HG03571 (cell line): Measurements from ENCODE around the gene NANOS3.
"Not testable (repeated sequence)": the region's sequence is repeated elsewhere in the genome, so short reads cannot be mapped to it uniquely, and the experiment has no call there.

ENCODE experiments used
- ATAC-seq: cut with Tn5 transposase; IDR thresholded peaks from one replicate; pipeline ENCODE4 v1.9.1; 2021; ENCODE audit not compliant: unreplicated experiment

NANOS3 gene

DNA sequence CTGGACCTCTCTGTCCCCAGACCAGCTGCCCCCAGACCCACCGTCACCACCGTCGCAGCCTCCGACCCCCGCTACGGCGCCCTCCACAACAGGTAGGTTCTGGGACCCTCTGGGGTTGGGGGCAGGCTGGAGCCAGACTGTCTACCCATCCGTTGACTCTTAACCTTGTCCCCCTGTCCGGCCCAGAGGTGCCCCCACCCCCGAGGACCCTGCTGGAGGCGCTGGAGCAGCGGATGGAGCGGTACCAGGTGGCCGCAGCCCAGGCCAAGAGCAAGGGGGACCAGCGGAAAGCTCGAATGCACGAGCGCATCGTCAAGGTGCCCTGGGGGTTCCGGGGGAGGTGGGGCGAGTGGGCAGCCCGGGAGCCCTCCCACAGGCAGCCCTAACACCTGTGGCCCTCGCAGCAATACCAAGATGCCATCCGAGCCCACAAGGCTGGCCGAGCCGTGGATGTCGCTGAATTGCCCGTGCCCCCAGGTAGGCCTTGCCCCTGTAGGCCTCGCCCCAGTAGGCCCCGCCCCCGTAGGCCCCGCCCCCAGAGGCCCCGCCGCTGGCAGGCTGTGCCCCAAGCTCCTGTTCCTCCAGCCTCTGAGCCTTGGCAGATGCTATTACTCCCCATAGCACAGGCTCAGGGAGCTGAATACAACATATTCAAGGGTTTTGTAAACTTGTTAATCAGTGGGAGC lies 41.9 kb downstream of the NANOS3 start:
- no peak for ATAC-seq

GRCh38 chr19:13920524-13920923 lies 43.6 kb downstream of the NANOS3 start:
- no peak for ATAC-seq

GRCh38 chr19:13920940-13921747 lies 44.2 kb downstream of the NANOS3 start:
- no peak for ATAC-seq

DNA sequence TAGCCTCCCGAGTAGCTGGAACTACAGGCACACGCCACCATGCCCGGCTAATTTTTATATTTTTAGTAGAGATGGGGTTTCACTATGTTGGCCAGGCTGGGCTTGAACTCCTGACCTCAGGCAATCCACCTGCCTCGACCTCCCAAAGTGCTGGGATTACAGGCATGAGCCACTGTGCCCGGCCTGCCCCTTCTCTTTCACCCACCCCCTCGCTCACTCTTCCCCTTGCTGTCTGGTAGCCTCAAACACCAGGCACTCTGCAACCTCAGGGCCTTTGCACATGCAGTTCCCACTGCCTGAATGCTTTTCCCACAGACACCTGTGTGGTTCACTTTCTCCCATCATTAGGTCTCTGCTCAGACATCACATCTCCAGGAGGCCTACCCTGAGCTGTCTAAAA lies 45.2 kb downstream of the NANOS3 start:
- not testable (repeated sequence) for ATAC-seq

GRCh38 chr19:13923194-13923987 lies 46.5 kb downstream of the NANOS3 start:
- no peak for ATAC-seq

- ATAC-seq, result no peak
Observed at GRCh38 chr19:13926010-13926409, 49.1 kb downstream of the NANOS3 start.

DNA sequence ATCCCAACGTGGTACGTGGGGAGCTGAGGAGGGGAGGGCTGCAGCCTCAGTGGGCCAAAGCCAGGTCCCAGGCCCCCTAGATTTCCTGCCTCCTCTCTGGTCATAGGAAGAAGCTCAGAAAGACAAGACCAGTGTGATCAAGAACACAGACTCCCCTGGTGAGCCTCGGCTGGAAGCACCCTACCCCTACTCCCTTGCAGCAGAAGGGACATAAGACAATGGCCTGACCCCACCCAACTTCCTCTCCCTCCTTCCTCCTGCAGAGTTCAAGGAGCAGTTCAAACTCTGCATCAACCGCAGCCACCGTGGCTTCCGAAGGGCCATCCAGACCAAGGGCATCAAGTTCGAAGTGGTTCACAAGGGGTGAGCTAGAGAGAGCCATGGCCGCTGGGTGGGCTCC lies 49.8 kb downstream of the NANOS3 start:
- no peak for ATAC-seq

DNA sequence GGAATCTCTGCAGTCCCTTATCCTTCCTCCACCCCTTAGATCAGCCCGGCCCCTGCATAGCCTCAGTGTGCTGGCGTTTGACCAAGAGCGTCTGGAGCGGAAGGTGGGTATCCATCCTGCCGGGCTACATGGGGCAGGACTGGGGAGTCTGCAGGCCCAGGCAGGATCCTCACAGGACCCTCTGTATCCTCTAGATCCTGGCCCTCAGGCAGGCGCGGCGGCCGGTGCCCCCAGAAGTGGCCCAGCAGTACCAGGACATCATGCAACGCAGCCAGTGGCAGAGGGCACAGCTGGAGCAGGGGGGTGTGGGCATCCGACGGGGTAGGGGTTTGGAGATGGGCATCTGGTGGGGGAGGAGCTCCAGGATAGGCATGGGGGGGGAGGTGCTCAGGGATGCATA lies 52.4 kb downstream of the NANOS3 start:
- ATAC-seq, result no peak

DNA sequence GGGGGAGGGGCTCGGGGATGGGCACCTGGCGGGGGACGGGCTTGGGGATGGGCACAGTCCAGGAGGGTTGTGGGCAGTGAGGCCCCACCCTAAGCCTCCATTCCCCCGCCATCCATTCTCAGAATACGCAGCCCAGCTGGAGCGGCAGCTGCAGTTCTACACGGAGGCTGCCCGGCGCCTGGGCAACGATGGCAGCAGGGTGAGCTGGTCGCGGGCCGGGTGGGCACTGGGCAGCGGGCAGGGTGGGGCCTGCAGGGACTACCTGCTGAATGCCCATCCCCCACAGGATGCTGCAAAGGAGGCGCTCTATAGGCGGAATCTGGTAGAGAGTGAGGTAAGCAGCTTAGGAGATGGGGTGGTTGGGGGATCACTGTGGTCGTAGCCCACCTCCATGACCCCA lies 53.0 kb downstream of the NANOS3 start:
- ATAC-seq, result no peak
